IMR-90 (cell line): ENCODE results near the gene GFRA4. TPM values are rescaled to one million over a fixed set of nuclear protein-coding genes. Genes with fewer than 3 reads are reported as not detected.
A peak's percentile ranks its signal among the peaks of the same experiment; 100 is the strongest.

ENCODE experiments used
- ATAC-seq: fragments of 200-7000 bp; cut with Tn5 transposase; 2 replicates; pipeline ENCODE4 v1.9.1; 2020; ENCODE audit warnings: low read depth, mild to moderate bottlenecking, moderate library complexity
- BruUV-seq: library from RNA; stranded (reverse); fragments of 400-500 nt; replicated peaks from 2 replicates; lab custom pipeline; 2021; lab: Mats Ljungman, UMichigan
- CTCF ChIA-PET: fragments of 300-600 bp; formaldehyde crosslinking; extraction: SDS; loops from one replicate; lab custom pipeline; 2021; ENCODE audit warnings: antibody characterized with exemption; lab: Yijun Ruan, JAX
- POLR2A ChIA-PET: fragments of 300-600 bp; sonication (Branson Sonifier 250); formaldehyde crosslinking; loops from one replicate; lab custom pipeline; 2022; ENCODE audit warnings: antibody characterized with exemption; ENCODE audit not compliant: unreplicated experiment; lab: Charles Lee
- DNase-seq: peaks from one replicate; pipeline ENCODE4 v3.0.0; 2013
- H2AFZ ChIP-seq: replicated peaks from 2 replicates; pipeline ENCODE3; 2013; ENCODE audit warnings: low read length, mild to moderate bottlenecking; ENCODE audit not compliant: poor library complexity
- H2AK5ac ChIP-seq: 2 replicates; pipeline ENCODE4 v1.6.1; 2013; ENCODE audit warnings: low read depth, low read length, inconsistent platforms
- H2AK9ac ChIP-seq: replicated peaks from 2 replicates; pipeline ENCODE3; 2013; ENCODE audit warnings: mild to moderate bottlenecking, low read depth, low read length, moderate library complexity; ENCODE audit not compliant: poor library complexity
- H2BK120ac ChIP-seq: 2 replicates; pipeline ENCODE4 v1.6.1; 2013; ENCODE audit warnings: low read depth, low read length, inconsistent platforms
- H2BK15ac ChIP-seq: 3 replicates; pipeline ENCODE4 v1.6.1; 2013; ENCODE audit warnings: low read depth, low read length, inconsistent platforms
- H2BK20ac ChIP-seq: 2 replicates; pipeline ENCODE4 v1.6.1; 2013; ENCODE audit warnings: low read depth, mild to moderate bottlenecking, inconsistent platforms, low read length, moderate library complexity
- H2BK5ac ChIP-seq: 2 replicates; pipeline ENCODE4 v1.6.1; 2013; ENCODE audit warnings: mild to moderate bottlenecking, low read depth, low read length, inconsistent platforms; ENCODE audit not compliant: poor library complexity, severe bottlenecking
- H3K14ac ChIP-seq: replicated peaks from 2 replicates; pipeline ENCODE4 v1.6.1; 2013; ENCODE audit warnings: low read depth, low read length, inconsistent platforms
- H3K18ac ChIP-seq: 2 replicates; pipeline ENCODE4 v1.6.1; 2013; ENCODE audit warnings: low read depth, low read length, control low read depth
- H3K23ac ChIP-seq: 2 replicates; pipeline ENCODE4 v1.6.1; 2013; ENCODE audit warnings: low read depth, low read length, inconsistent platforms
- H3K27ac ChIP-seq: 2 replicates; pipeline ENCODE4 v1.5.1; 2013; ENCODE audit warnings: mild to moderate bottlenecking, control low read depth, low read length; ENCODE audit not compliant: insufficient read depth
- H3K27me3 ChIP-seq: 2 replicates; pipeline ENCODE4 v1.6.1; 2013; ENCODE audit warnings: low read length; ENCODE audit not compliant: control insufficient read depth, insufficient read depth
- H3K36me3 ChIP-seq: 2 replicates; pipeline ENCODE4 v1.6.1; 2013; ENCODE audit warnings: low read length, mixed read lengths; ENCODE audit not compliant: control insufficient read depth, insufficient read depth
- H3K4ac ChIP-seq: 2 replicates; pipeline ENCODE4 v1.6.1; 2013; ENCODE audit warnings: low read depth, low read length, inconsistent platforms
- H3K4me1 ChIP-seq: 2 replicates; pipeline ENCODE4 v1.6.1; 2013; ENCODE audit warnings: low read length, mixed read lengths; ENCODE audit not compliant: control insufficient read depth, insufficient read depth
- H3K4me2 ChIP-seq: 2 replicates; pipeline ENCODE4 v1.6.1; 2013; ENCODE audit warnings: low read depth, mild to moderate bottlenecking, control low read depth, low read length, moderate library complexity
- H3K4me3 ChIP-seq: 2 replicates; pipeline ENCODE4 v1.5.1; 2013; ENCODE audit warnings: low read depth, mild to moderate bottlenecking, control low read depth, low read length, moderate library complexity; ENCODE audit not compliant: insufficient read depth
- H3K56ac ChIP-seq: 2 replicates; pipeline ENCODE4 v1.6.1; 2013; ENCODE audit warnings: low read length, inconsistent platforms; ENCODE audit not compliant: insufficient read depth; ENCODE audit errors: extremely low read depth
- H3K79me1 ChIP-seq, 2 experiments: 2 replicates each; pipeline ENCODE4 v1.6.1; 2013; ENCODE audit warnings: low read length in 2 of 2, inconsistent platforms in 1 of 2, low read depth in 1 of 2
- H3K9ac ChIP-seq: 2 replicates; pipeline ENCODE4 v1.6.1; 2013; ENCODE audit warnings: low read depth, low read length, control low read depth
- H3K9me1 ChIP-seq: 2 replicates; pipeline ENCODE4 v1.6.1; 2013; ENCODE audit warnings: low read length, inconsistent platforms; ENCODE audit not compliant: insufficient read depth
- H3K9me3 ChIP-seq: 2 replicates; pipeline ENCODE4 v1.6.1; 2013; ENCODE audit warnings: low read length; ENCODE audit not compliant: control insufficient read depth, insufficient read depth
- H4K20me1 ChIP-seq: 2 replicates; pipeline ENCODE4 v1.6.1; 2013; ENCODE audit warnings: low read length, inconsistent platforms; ENCODE audit not compliant: insufficient read depth
- H4K5ac ChIP-seq: 2 replicates; pipeline ENCODE4 v1.6.1; 2013; ENCODE audit warnings: mild to moderate bottlenecking, low read depth, low read length, control low read depth
- H4K8ac ChIP-seq, 2 experiments: 2 replicates each; pipeline ENCODE4 v1.6.1; 2013; ENCODE audit warnings: low read depth in 2 of 2, low read length in 2 of 2, control low read depth in 1 of 2, inconsistent platforms in 1 of 2
- H4K91ac ChIP-seq: 2 replicates; pipeline ENCODE4 v1.6.1; 2013; ENCODE audit warnings: low read depth, low read length, inconsistent platforms; ENCODE audit not compliant: insufficient read depth
- BHLHE40 ChIP-seq: fragments of 150-350 bp; IDR thresholded peaks from 2 replicates; pipeline ENCODE4 v1.6.1; 2016; ENCODE audit warnings: mild to moderate bottlenecking, low read depth, low read length
- FOS ChIP-seq: fragments of 150-350 bp; IDR thresholded peaks from 2 replicates; pipeline ENCODE4 v1.6.1; 2016; ENCODE audit warnings: low read depth, low read length
- MAFK ChIP-seq: IDR thresholded peaks from 2 replicates; pipeline ENCODE4 v1.6.1; 2012; ENCODE audit warnings: low read depth, low read length, improper control_type of control experiment
- MAZ ChIP-seq: IDR thresholded peaks from 2 replicates; pipeline ENCODE4 v1.6.1; 2012; ENCODE audit warnings: low read depth, mild to moderate bottlenecking, low read length, improper control_type of control experiment, moderate library complexity, borderline replicate concordance
- MXI1 ChIP-seq: IDR thresholded peaks from 2 replicates; pipeline ENCODE4 v1.6.1; 2012; ENCODE audit warnings: low read depth, mild to moderate bottlenecking, low read length, moderate library complexity, borderline replicate concordance
- POLR2A ChIP-seq: IDR thresholded peaks from 2 replicates; pipeline ENCODE4 v1.6.1; 2012; ENCODE audit warnings: mild to moderate bottlenecking, low read depth, low read length
- RAD21 ChIP-seq: IDR thresholded peaks from 2 replicates; pipeline ENCODE4 v1.6.1; 2012; ENCODE audit warnings: low read length, improper control_type of control experiment
- RCOR1 ChIP-seq: IDR thresholded peaks from 2 replicates; pipeline ENCODE4 v1.6.1; 2012; ENCODE audit warnings: mild to moderate bottlenecking, low read length, improper control_type of control experiment; ENCODE audit not compliant: insufficient replicate concordance
- WGBS, 2 experiments: methylation state at CpG; one replicate each; pipeline versions ENCODE4 v1.1.5 to v1.1.7; 2013; ENCODE audit warnings: missing lambda C conversion rate in 2 of 2; ENCODE audit not compliant: insufficient read length in 1 of 2; ENCODE audit errors: extremely low coverage in 2 of 2; 5-methylcytosine and 5-hydroxymethylcytosine counted together
- dilution Hi-C: fragments of 300-500 bp; cut with HindIII; formaldehyde crosslinking; loops from one replicate; pipeline ENCODE4 v1.14.3; 2018; ENCODE audit warnings: low sequenced_read_pairs; ENCODE audit not compliant: unreplicated experiment
- in situ Hi-C: fragments of 300-500 bp; cut with MboI; formaldehyde crosslinking; loops from 3 replicates; pipeline ENCODE4 v1.14.3; 2019; ENCODE audit warnings: low sequenced_read_pairs, inconsistent platforms, mixed read lengths
- intact Hi-C: fragments of 100-400 bp; cut with micrococcal nuclease; formaldehyde crosslinking; loops from 2 replicates; pipeline ENCODE4 v1.10.0; 2022
- polyA plus RNA-seq, 3 experiments: library from polyadenylated mRNA; depleted of rRNA; stranded (reverse); fragments of >200 nt; gene quantifications; 2 replicates each; pipeline ENCODE4 v1.2.3, GENCODE V29; 2012; ENCODE audit warnings: low replicate concordance in 1 of 3
- total RNA-seq: library from RNA; depleted of rRNA; stranded (reverse); fragments of >200 nt; gene quantifications from 2 replicates; pipeline ENCODE4 v1.2.3, GENCODE V29; 2012
- TF ChIP-seq, protein P1 (sequence below): fragments of 150-350 bp; IDR thresholded peaks from 2 replicates; pipeline ENCODE4 v1.6.1; 2016; ENCODE audit warnings: low read depth, mild to moderate bottlenecking, low read length, moderate library complexity, borderline replicate concordance

Gene GFRA4
- total and polyA plus RNA-seq, 2 of the 4 experiments (the other 2 are of a cell fraction), result not detected

DNA sequence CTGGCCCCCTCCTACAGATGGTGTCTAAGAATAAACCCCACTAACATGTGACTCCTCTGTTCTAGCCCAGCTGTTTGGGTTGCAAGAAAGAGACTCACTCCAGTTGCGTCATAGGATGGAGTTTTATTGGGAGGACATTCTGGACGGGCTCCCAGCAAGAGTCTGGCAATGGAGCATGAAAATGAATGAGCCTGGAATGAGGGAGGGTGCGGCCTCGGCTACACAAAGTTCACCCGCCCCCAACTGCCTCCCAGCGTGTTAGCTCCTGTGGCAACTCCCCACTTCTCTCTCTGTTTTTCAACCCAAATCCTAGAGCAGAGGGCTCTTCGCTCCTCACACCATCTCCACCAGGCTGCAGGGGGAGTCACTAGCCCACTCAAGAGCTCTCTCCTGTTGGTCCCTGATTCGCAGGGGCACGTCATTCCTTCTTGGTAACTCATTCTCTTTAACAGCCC, 23.7 kb upstream of the GFRA4 start (continued):
- peak; percentile 24; the same call in 1 of the 2 replicates for TF ChIP-seq MAZ

DNA sequence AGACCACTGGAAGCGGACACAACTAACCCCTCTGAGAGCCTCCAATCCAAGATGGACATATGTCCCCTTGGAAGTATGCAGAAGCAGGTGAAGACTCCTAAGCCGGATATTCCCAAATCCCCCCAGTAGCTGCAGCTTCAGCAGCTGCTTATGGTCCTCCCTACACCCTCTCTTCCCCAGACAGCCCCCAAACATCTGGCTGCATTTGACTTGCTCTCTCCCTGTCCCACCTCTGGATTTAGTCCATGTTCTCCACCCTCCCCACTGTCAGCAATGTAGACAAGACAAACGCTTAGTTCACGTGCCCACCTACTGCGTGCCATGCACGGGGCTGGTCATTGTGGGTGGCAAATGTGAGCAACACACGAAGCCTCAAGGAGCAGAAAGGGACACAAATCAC, 23.2 kb upstream of the GFRA4 start:
- in situ Hi-C loops, result no loop called here
- Histone ChIP-seq H3K27ac (peak overlapping the region; percentile 7; the same call in 1 of the 2 replicates), H2BK5ac (peak overlapping the region; percentile 1), H3K36me3 (no peaks in the 10 kb centered on the region), H3K9me1 (peaks cover 17% of the 10 kb centered on the region), H3K56ac (no peak overlapping the region), H3K9ac (no peak overlapping the region), H2BK15ac (no peak overlapping the region), H4K20me1 (no peaks in the 10 kb centered on the region), H3K4ac (peak overlapping the region; percentile 38; the same call in 1 of the 2 replicates), H4K8ac (peak overlapping the region in 1 of 2 experiments; percentile 13; a peak in 1 of 4 replicates), H4K5ac (no peak overlapping the region; the same call in 1 of the 2 replicates), H2AK5ac (peak overlapping the region; percentile 41; the same call in 1 of the 2 replicates), H2AK9ac (peak overlapping the region; percentile 21), H2BK120ac (peak overlapping the region; percentile 34; the same call in 1 of the 2 replicates), H3K4me3 (no peak overlapping the region), H3K4me2 (peak overlapping the region; percentile 13; the same call in 1 of the 2 replicates), H2AFZ (peak overlapping the region; percentile 53), H3K9me3 (no peaks in the 10 kb centered on the region), H4K91ac (no peak overlapping the region), H3K79me1 (no peaks in the 10 kb centered on the region), H2BK20ac (no peak overlapping the region), H3K4me1 (peaks cover 18% of the 10 kb centered on the region), H3K23ac (0 out of 2 replicates have a peak overlapping the region, but pooled peaks have one; percentile 8), H3K18ac (peak overlapping the region; percentile 12), H3K27me3 (peaks cover 2% of the 10 kb centered on the region; the same call in 1 of the 2 replicates), H3K14ac (0 out of 2 replicates have a peak overlapping the region, but pooled peaks have one; percentile 26)
- no TSS peak for BruUV-seq
- dilution Hi-C loops, result no loop called here
- intact Hi-C loops, result no loop called here
- POLR2A ChIA-PET, result no interaction called here
- CTCF ChIA-PET, result interaction anchor here (1.5 to 2.0 kb wide), 2 partner anchors 10 to 24 kb away, joined by 3 to 9 read pairs; no protein-coding TSS in a partner anchor
- ATAC-seq (no peak), DNase-seq (no peak)
- TF ChIP-seq MXI1 (no peak), RAD21 (no peak), MAFK (no peak), RCOR1 (no peak), FOS (no peak), POLR2A (no peak), BHLHE40 (no peak)
- TF ChIP-seq, protein P1, sequence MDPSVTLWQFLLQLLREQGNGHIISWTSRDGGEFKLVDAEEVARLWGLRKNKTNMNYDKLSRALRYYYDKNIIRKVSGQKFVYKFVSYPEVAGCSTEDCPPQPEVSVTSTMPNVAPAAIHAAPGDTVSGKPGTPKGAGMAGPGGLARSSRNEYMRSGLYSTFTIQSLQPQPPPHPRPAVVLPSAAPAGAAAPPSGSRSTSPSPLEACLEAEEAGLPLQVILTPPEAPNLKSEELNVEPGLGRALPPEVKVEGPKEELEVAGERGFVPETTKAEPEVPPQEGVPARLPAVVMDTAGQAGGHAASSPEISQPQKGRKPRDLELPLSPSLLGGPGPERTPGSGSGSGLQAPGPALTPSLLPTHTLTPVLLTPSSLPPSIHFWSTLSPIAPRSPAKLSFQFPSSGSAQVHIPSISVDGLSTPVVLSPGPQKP, result no peak
- WGBS, 2 experiments, result 50% methylated on average over 1 of the region's 7 CpGs; no CpG with 5 or more reads in 1 of the 2 experiments
